ENCODE data around the gene NFIB.
A peak's percentile ranks its signal among the peaks of the same experiment; 100 is the strongest.

GRCh38 chr9:14071484-14071883 lies 242.5 kb downstream of the NFIB start:
- TF ChIP-seq CTCF (conservative IDR thresholded peaks at IDR 0.05; ENCODE audit: low read length) (0 out of 2 replicates have a peak, but pooled peaks have one; percentile 12), EZH2phosphoT487 (IDR thresholded peaks at IDR 0.05; ENCODE audit: borderline replicate concordance, low read depth, low read length) (no peak)
